H9 (cell line): ENCODE measurements around the gene C3orf70. TPM values are rescaled to one million over a fixed set of nuclear protein-coding genes. Genes with fewer than 3 reads are reported as not detected.

Experiments used
- DNase-seq: peaks from one replicate; pipeline ENCODE4 v3.0.0-alpha.2; 2017
- H2AFZ ChIP-seq: one replicate; pipeline ENCODE4 v1.6.1; 2013; ENCODE audit warnings: mild to moderate bottlenecking, low read length, control low read depth, moderate library complexity
- H2AK5ac ChIP-seq: 2 replicates; pipeline ENCODE4 v1.6.1; 2013; ENCODE audit warnings: low read length, control low read depth, mixed read lengths; ENCODE audit not compliant: insufficient read length
- H2BK120ac ChIP-seq: one replicate; pipeline ENCODE4 v1.6.1; 2013; ENCODE audit warnings: low read depth, mild to moderate bottlenecking, low read length, control low read depth, inconsistent platforms; ENCODE audit not compliant: poor library complexity, severe bottlenecking
- H2BK12ac ChIP-seq: 2 replicates; pipeline ENCODE4 v1.6.1; 2013; ENCODE audit warnings: low read length, control low read depth, mixed read lengths, low read depth; ENCODE audit not compliant: insufficient read length
- H2BK15ac ChIP-seq: 2 replicates; pipeline ENCODE4 v1.6.1; 2013; ENCODE audit warnings: low read depth, low read length, control low read depth
- H2BK20ac ChIP-seq: one replicate; pipeline ENCODE4 v1.6.1; 2013; ENCODE audit warnings: low read depth, mild to moderate bottlenecking, low read length, control low read depth, inconsistent platforms; ENCODE audit not compliant: poor library complexity, severe bottlenecking
- H2BK5ac ChIP-seq: 2 replicates; pipeline ENCODE4 v1.6.1; 2013; ENCODE audit warnings: low read length, control low read depth, mixed read lengths; ENCODE audit not compliant: insufficient read length
- H3K14ac ChIP-seq: 2 replicates; pipeline ENCODE4 v1.6.1; 2013; ENCODE audit warnings: low read length, control low read depth; ENCODE audit not compliant: insufficient read depth
- H3K18ac ChIP-seq: 2 replicates; pipeline ENCODE4 v1.6.1; 2013; ENCODE audit warnings: low read depth, mild to moderate bottlenecking, mixed read lengths, low read length, control low read depth; ENCODE audit not compliant: insufficient read length
- H3K23ac ChIP-seq: 2 replicates; pipeline ENCODE4 v1.6.1; 2013; ENCODE audit warnings: low read length, control low read depth, mixed read lengths, low read depth; ENCODE audit not compliant: insufficient read length
- H3K23me2 ChIP-seq: 2 replicates; pipeline ENCODE4 v1.6.1; 2013; ENCODE audit warnings: low read depth, mild to moderate bottlenecking, mixed read lengths, low read length, control low read depth; ENCODE audit not compliant: insufficient read length, poor library complexity, severe bottlenecking
- H3K27ac ChIP-seq: 2 replicates; pipeline ENCODE4 v1.5.1; 2013; ENCODE audit warnings: low read length, control low read depth, mixed read lengths, low read depth; ENCODE audit not compliant: insufficient read length
- H3K27me3 ChIP-seq: 2 replicates; pipeline ENCODE4 v1.6.1; 2013; ENCODE audit warnings: low read length, control low read depth, inconsistent platforms; ENCODE audit not compliant: insufficient read depth
- H3K4ac ChIP-seq: 2 replicates; pipeline ENCODE4 v1.6.1; 2013; ENCODE audit warnings: low read depth, mild to moderate bottlenecking, control low read depth, inconsistent platforms, low read length, moderate library complexity
- H3K4me1 ChIP-seq: 2 replicates; pipeline ENCODE4 v1.6.1; 2013; ENCODE audit warnings: low read length, control low read depth, inconsistent platforms; ENCODE audit not compliant: insufficient read depth
- H3K4me2 ChIP-seq: 2 replicates; pipeline ENCODE4 v1.6.1; 2013; ENCODE audit warnings: low read length, control low read depth, mixed read lengths; ENCODE audit not compliant: insufficient read length, insufficient read depth
- H3K56ac ChIP-seq: 2 replicates; pipeline ENCODE4 v1.6.1; 2013; ENCODE audit warnings: low read depth, mild to moderate bottlenecking, mixed read lengths, low read length, control low read depth; ENCODE audit not compliant: insufficient read length
- H3K79me1 ChIP-seq: 2 replicates; pipeline ENCODE4 v1.6.1; 2013; ENCODE audit warnings: low read depth, mild to moderate bottlenecking, moderate library complexity, low read length, control low read depth, inconsistent platforms; ENCODE audit not compliant: insufficient read depth, poor library complexity, severe bottlenecking
- H3K79me2 ChIP-seq: 2 replicates; pipeline ENCODE4 v1.6.1; 2013; ENCODE audit warnings: low read length, control low read depth, inconsistent platforms; ENCODE audit not compliant: insufficient read depth
- H3K9ac ChIP-seq: 2 replicates; pipeline ENCODE4 v1.6.1; 2013; ENCODE audit warnings: low read length, control low read depth, mixed read lengths; ENCODE audit not compliant: insufficient read length; ENCODE audit errors: extremely low read depth
- H3K9me3 ChIP-seq: one replicate; pipeline ENCODE4 v1.6.1; 2013; ENCODE audit warnings: low read depth, low read length, inconsistent platforms; ENCODE audit not compliant: control insufficient read depth
- H3T11ph ChIP-seq: one replicate; pipeline ENCODE4 v1.6.1; 2013; ENCODE audit warnings: mild to moderate bottlenecking, low read length, control low read depth, inconsistent platforms
- H4K20me1 ChIP-seq: one replicate; pipeline ENCODE4 v1.6.1; 2013; ENCODE audit not compliant: control insufficient read depth, insufficient read length, insufficient read depth
- H4K5ac ChIP-seq: 2 replicates; pipeline ENCODE4 v1.6.1; 2013; ENCODE audit warnings: low read depth, mild to moderate bottlenecking, mixed read lengths, low read length, control low read depth; ENCODE audit not compliant: insufficient read length
- H4K8ac ChIP-seq: replicated peaks from 2 replicates; pipeline ENCODE4 v1.6.1; 2013; ENCODE audit warnings: low read length, control low read depth, mixed read lengths, low read depth; ENCODE audit not compliant: insufficient read length
- H4K91ac ChIP-seq: 2 replicates; pipeline ENCODE4 v1.6.1; 2013; ENCODE audit warnings: low read depth, mild to moderate bottlenecking, moderate library complexity, mixed read lengths, low read length, control low read depth; ENCODE audit not compliant: insufficient read length
- H3K27ac Mint-ChIP-seq, 3 experiments: 2 replicates in 2 of 3; 3 replicates in 1 of 3; pipeline ENCODE4 v1.8.0; 2020 to 2021; ENCODE audit warnings: mixed read lengths in 3 of 3, mild to moderate bottlenecking in 1 of 3, moderate library complexity in 1 of 3
- H3K27me3 Mint-ChIP-seq: 2 replicates; pipeline ENCODE4 v1.8.0; 2021; ENCODE audit warnings: low read depth, mild to moderate bottlenecking, moderate library complexity, mixed read lengths
- H3K36me3 Mint-ChIP-seq, 3 experiments: 2 replicates in 2 of 3; 3 replicates in 1 of 3; pipeline ENCODE4 v1.8.0; 2020 to 2021; ENCODE audit warnings: low read depth in 3 of 3, mixed read lengths in 3 of 3; ENCODE audit not compliant: insufficient read depth in 1 of 3
- H3K4me1 Mint-ChIP-seq, 2 experiments: 2 replicates each; pipeline ENCODE4 v1.8.0; 2020; ENCODE audit warnings: mixed read lengths in 2 of 2
- H3K4me3 Mint-ChIP-seq, 2 experiments: 2 replicates in 1 of 2; 3 replicates in 1 of 2; pipeline ENCODE4 v1.8.0; 2020 to 2021; ENCODE audit warnings: mild to moderate bottlenecking in 2 of 2, mixed read lengths in 2 of 2, moderate library complexity in 1 of 2
- H3K9me3 Mint-ChIP-seq, 2 experiments: 2 replicates in 1 of 2; 3 replicates in 1 of 2; pipeline ENCODE4 v1.8.0; 2020; ENCODE audit warnings: mild to moderate bottlenecking in 2 of 2, mixed read lengths in 2 of 2, moderate library complexity in 1 of 2
- CTCF ChIP-seq: fragments of 200-600 bp; sonication (generic); conservative IDR thresholded peaks from 3 replicates; pipeline ENCODE4 v1.8.0; 2021; ENCODE audit warnings: antibody characterized with exemption, mild to moderate bottlenecking
- WGBS: extraction: QIAGEN DNeasy Blood & Tissue Kit; methylation state at CpG from one replicate; pipeline ENCODE4 v1.1.7; 2013; ENCODE audit warnings: missing lambda C conversion rate, low lambda C conversion rate, mixed read lengths; ENCODE audit not compliant: insufficient read length; ENCODE audit errors: extremely low coverage; 5-methylcytosine and 5-hydroxymethylcytosine counted together
- total RNA-seq: library from RNA; stranded (reverse); gene quantifications from 2 replicates; pipeline ENCODE4 v1.2.1, GENCODE V29; 2021

Gene C3orf70
- total RNA-seq, 1 experiment from 2014 or later: 0.52 TPM

GRCh38 chr3:185060655-185061054 lies 92.2 kb downstream of the C3orf70 start:
- no peak overlapping the region for H3K23ac ChIP-seq
- no peak overlapping the region for H3K4ac ChIP-seq
- H2BK20ac ChIP-seq: no peak overlapping the region
- H3K36me3 Mint-ChIP-seq: peaks cover 10 to 30% (median 29%) of the 10 kb centered on the region in 3 experiments
- no peak overlapping the region for H2BK12ac ChIP-seq
- H3K79me2 ChIP-seq: no peaks in the 10 kb centered on the region
- no peak overlapping the region for H3K27ac Mint-ChIP-seq
- no peak overlapping the region for H3K18ac ChIP-seq
- H3K56ac ChIP-seq: no peak overlapping the region
- no peak overlapping the region for H3K9ac ChIP-seq
- H3K14ac ChIP-seq: no peak overlapping the region
- no CpG with 5 or more reads among the region's 2 CpGs for WGBS
- no peak overlapping the region for H3K4me2 ChIP-seq
- no peaks in the 10 kb centered on the region for H3K4me1 Mint-ChIP-seq
- no peaks in the 10 kb centered on the region for H3K9me3 ChIP-seq
- H3K4me3 Mint-ChIP-seq: no peak overlapping the region
- H4K8ac ChIP-seq: no peak overlapping the region
- no peak overlapping the region for H2BK15ac ChIP-seq
- no peaks in the 10 kb centered on the region for H3K23me2 ChIP-seq
- no peak for TF ChIP-seq CTCF
- H3K27ac ChIP-seq: no peak overlapping the region
- no peak overlapping the region for H4K91ac ChIP-seq
- DNase-seq: no peak
- H2BK120ac ChIP-seq: no peak overlapping the region
- H2AFZ ChIP-seq: no peak overlapping the region
- H4K5ac ChIP-seq: no peak overlapping the region
- no peak overlapping the region for H3T11ph ChIP-seq
- H3K27me3 Mint-ChIP-seq: peaks cover 1% of the 10 kb centered on the region; the same call in 1 of the 2 replicates
- no peak overlapping the region for H2AK5ac ChIP-seq
- peaks cover 41 to 43% of the 10 kb centered on the region in 2 experiments for H3K9me3 Mint-ChIP-seq
- H4K20me1 ChIP-seq: no peaks in the 10 kb centered on the region
- H3K4me1 ChIP-seq: no peaks in the 10 kb centered on the region
- no peaks in the 10 kb centered on the region for H3K79me1 ChIP-seq
- no peak overlapping the region for H2BK5ac ChIP-seq
- no peaks in the 10 kb centered on the region for H3K27me3 ChIP-seq
